Fibroblast of lung (primary cell): ENCODE results near the gene SLC25A24. TPM values are rescaled to one million over a fixed set of nuclear protein-coding genes. Genes with fewer than 3 reads are reported as not detected.

Source experiments
- DNase-seq, 2 donors: peaks; one replicate each; pipeline versions ENCODE4 v3.0.0 to v3.0.0-alpha.2; 2010; ENCODE audit warnings: low read depth in 2 of 2
- H2AFZ ChIP-seq: 2 replicates; pipeline ENCODE4 v1.5.1; 2012; ENCODE audit warnings: low read length, control low read depth, inconsistent platforms
- H3K27ac ChIP-seq: 2 replicates; pipeline ENCODE4 v1.5.1; 2011; ENCODE audit warnings: low read length, control low read depth; ENCODE audit not compliant: insufficient read depth
- H3K27me3 ChIP-seq: 2 replicates; pipeline ENCODE4 v1.5.1; 2011; ENCODE audit warnings: mild to moderate bottlenecking, low read length; ENCODE audit not compliant: control insufficient read depth, insufficient read depth
- H3K36me3 ChIP-seq: 2 replicates; pipeline ENCODE4 v1.5.1; 2011; ENCODE audit warnings: low read length; ENCODE audit not compliant: control insufficient read depth, insufficient read depth
- H3K4me1 ChIP-seq: 2 replicates; pipeline ENCODE4 v1.5.1; 2011; ENCODE audit warnings: low read length; ENCODE audit not compliant: control insufficient read depth, insufficient read depth; ENCODE audit errors: extremely low read depth
- H3K4me2 ChIP-seq: 2 replicates; pipeline ENCODE4 v1.5.1; 2011; ENCODE audit warnings: low read length, control low read depth; ENCODE audit not compliant: insufficient read depth; ENCODE audit errors: extremely low read depth
- H3K4me3 ChIP-seq, 4 experiments: fragments of 200-600 bp in 1 of 4; sonication (generic) in 1 of 4; replicated peaks in 1 of 4; 2 replicates each; pipeline ENCODE4 v1.5.1; 2011 to 2016; ENCODE audit warnings: low read length in 4 of 4, low read depth in 3 of 4, mild to moderate bottlenecking in 3 of 4, control low read depth in 2 of 4, inconsistent platforms in 1 of 4, mixed read lengths in 1 of 4; ENCODE audit not compliant: insufficient read depth in 1 of 4; ENCODE audit errors: control extremely low read depth in 1 of 4
- H3K79me2 ChIP-seq: 2 replicates; pipeline ENCODE4 v1.5.1; 2012; ENCODE audit warnings: mild to moderate bottlenecking, low read length, inconsistent platforms; ENCODE audit not compliant: control insufficient read depth, insufficient read depth
- H3K9ac ChIP-seq: 2 replicates; pipeline ENCODE4 v1.5.1; 2011; ENCODE audit warnings: mild to moderate bottlenecking, low read length, control low read depth; ENCODE audit not compliant: insufficient read depth
- H3K9me3 ChIP-seq: 2 replicates; pipeline ENCODE4 v1.5.1; 2012; ENCODE audit warnings: low read depth, low read length; ENCODE audit not compliant: control insufficient read depth, insufficient read depth
- H4K20me1 ChIP-seq: 2 replicates; pipeline ENCODE4 v1.5.1; 2011; ENCODE audit warnings: low read length; ENCODE audit not compliant: control insufficient read depth, insufficient read depth; ENCODE audit errors: extremely low read depth
- EZH2 ChIP-seq: IDR thresholded peaks from 2 replicates; pipeline ENCODE4 v1.5.1; 2012; ENCODE audit warnings: low read length, control low read depth, mild to moderate bottlenecking; ENCODE audit errors: missing control alignments
- polyA plus RNA-seq, 2 donors: library from polyadenylated mRNA; depleted of rRNA in 1 of 2; stranded (reverse) in 1 of 2; unstranded in 1 of 2; fragments of >200 nt; gene quantifications; 2 replicates each; pipeline ENCODE4 v1.2.1, GENCODE V29; 2011 to 2012; ENCODE audit warnings: missing spikeins in 1 of 2
- total RNA-seq: library from RNA; depleted of rRNA; stranded (reverse); fragments of >200 nt; gene quantifications from 2 replicates; pipeline ENCODE4 v1.2.1, GENCODE V29; 2014
- TF ChIP-seq, protein P1 (sequence below), 2 donors: IDR thresholded peaks in 1 of 2; conservative IDR thresholded peaks in 1 of 2; 1 replicate in 1 of 2; 2 replicates in 1 of 2; pipeline ENCODE4 v1.5.1; 2011 to 2012; ENCODE audit warnings: low read length in 2 of 2, control low read depth in 1 of 2, inconsistent platforms in 1 of 2, low read depth in 1 of 2, mild to moderate bottlenecking in 1 of 2

Gene SLC25A24
- total and polyA plus RNA-seq, 2 donors (not counting 1 experiment from before 2014, with no cell fraction given): 51.2 to 51.6 TPM

DNA sequence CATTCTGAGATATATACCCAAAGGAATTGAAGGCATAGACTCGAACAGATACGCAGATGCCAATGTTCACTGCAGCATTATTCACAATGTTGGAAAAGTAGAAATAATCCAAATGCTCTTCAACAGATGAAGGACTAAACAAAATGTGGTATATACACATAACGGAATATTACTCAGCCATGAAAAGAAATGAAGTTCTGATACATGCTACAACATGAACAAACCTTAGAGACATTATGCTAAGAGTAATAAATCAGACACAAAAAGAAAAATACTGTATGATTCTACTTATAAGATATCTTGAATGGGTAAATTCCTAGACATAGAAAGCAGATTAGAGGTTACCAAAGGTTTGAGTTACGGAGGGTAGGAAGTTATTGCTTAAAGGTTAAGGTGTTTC, 57.9 kb downstream of the SLC25A24 start:
- H3K4me2 ChIP-seq: no peak overlapping the region
- TF ChIP-seq EZH2: no peak
- no peak overlapping the region for H2AFZ ChIP-seq
- no peaks in the 10 kb centered on the region for H3K79me2 ChIP-seq
- no peak overlapping the region for H3K27ac ChIP-seq
- peaks cover 6% of the 10 kb centered on the region for H3K36me3 ChIP-seq
- H4K20me1 ChIP-seq: no peaks in the 10 kb centered on the region
- H3K27me3 ChIP-seq: no peaks in the 10 kb centered on the region
- no peak overlapping the region for H3K9ac ChIP-seq
- no peaks in the 10 kb centered on the region for H3K4me1 ChIP-seq
- DNase-seq: no peak
- no peak overlapping the region for H3K4me3 ChIP-seq
- no peaks in the 10 kb centered on the region for H3K9me3 ChIP-seq

DNA sequence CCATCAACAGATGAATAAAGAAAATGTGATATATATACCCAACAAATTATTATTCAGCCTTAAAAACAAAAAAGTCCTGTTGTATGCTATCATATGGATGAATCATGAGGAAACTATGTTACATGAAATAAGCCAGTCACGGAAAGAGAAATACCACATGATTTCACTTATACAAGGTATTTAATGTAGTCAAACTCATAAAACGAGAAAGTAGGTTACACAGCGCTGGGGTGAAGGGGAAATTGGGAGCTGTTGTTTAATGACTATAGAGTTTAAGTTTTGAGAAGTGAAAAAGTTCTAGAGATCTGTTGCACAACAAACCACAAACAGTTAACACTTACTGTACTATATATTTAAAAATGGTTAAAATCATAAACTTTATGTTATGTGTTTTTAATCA, 58.5 kb downstream of the SLC25A24 start:
- Histone ChIP-seq H3K9me3 (no peaks in the 10 kb centered on the region), H4K20me1 (no peaks in the 10 kb centered on the region), H3K9ac (no peak overlapping the region), H2AFZ (no peak overlapping the region), H3K4me1 (no peaks in the 10 kb centered on the region), H3K4me3 (no peak overlapping the region), H3K79me2 (no peaks in the 10 kb centered on the region), H3K27ac (no peak overlapping the region), H3K27me3 (no peaks in the 10 kb centered on the region), H3K4me2 (no peak overlapping the region), H3K36me3 (peaks cover 8% of the 10 kb centered on the region)
- peak; percentile 39 to 56 for DNase-seq
- TF ChIP-seq, protein P1, sequence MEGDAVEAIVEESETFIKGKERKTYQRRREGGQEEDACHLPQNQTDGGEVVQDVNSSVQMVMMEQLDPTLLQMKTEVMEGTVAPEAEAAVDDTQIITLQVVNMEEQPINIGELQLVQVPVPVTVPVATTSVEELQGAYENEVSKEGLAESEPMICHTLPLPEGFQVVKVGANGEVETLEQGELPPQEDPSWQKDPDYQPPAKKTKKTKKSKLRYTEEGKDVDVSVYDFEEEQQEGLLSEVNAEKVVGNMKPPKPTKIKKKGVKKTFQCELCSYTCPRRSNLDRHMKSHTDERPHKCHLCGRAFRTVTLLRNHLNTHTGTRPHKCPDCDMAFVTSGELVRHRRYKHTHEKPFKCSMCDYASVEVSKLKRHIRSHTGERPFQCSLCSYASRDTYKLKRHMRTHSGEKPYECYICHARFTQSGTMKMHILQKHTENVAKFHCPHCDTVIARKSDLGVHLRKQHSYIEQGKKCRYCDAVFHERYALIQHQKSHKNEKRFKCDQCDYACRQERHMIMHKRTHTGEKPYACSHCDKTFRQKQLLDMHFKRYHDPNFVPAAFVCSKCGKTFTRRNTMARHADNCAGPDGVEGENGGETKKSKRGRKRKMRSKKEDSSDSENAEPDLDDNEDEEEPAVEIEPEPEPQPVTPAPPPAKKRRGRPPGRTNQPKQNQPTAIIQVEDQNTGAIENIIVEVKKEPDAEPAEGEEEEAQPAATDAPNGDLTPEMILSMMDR (conservative IDR thresholded peaks at IDR 0.05 in 1 of 2, IDR thresholded peaks at IDR 0.05 in 1 of 2; ENCODE audit: low read depth in 1 of 2, low read length in 2 of 2): no peak

DNA sequence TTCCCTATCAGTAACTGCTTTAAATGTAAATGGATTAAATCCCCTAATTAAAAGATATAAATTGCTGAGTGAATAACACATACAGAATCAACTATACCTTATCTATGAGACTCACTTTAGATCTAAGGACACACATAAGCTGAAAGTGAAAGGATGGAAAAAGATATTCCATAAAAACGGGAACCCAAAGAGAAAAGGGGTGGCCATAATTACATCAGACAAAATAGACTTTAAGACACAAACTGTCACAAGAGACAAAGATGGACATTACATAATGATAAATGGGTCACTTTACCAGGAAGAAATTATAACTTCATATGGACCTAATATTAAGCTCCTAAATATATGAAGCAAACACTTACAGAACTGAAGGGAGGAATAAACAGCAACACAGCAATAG, 59.2 kb downstream of the SLC25A24 start:
- H2AFZ ChIP-seq: no peak overlapping the region
- H3K4me3 ChIP-seq: no peak overlapping the region
- H3K9me3 ChIP-seq: no peaks in the 10 kb centered on the region
- no peak for TF ChIP-seq EZH2
- TF ChIP-seq, protein P1 (conservative IDR thresholded peaks at IDR 0.05 in 1 of 2, IDR thresholded peaks at IDR 0.05 in 1 of 2; ENCODE audit: low read depth in 1 of 2, low read length in 2 of 2): no peak
- no peaks in the 10 kb centered on the region for H3K27me3 ChIP-seq
- H3K79me2 ChIP-seq: no peaks in the 10 kb centered on the region
- H3K4me1 ChIP-seq: no peaks in the 10 kb centered on the region
- H3K4me2 ChIP-seq: no peak overlapping the region
- no peaks in the 10 kb centered on the region for H4K20me1 ChIP-seq
- no peak for DNase-seq
- no peak overlapping the region for H3K27ac ChIP-seq
- H3K9ac ChIP-seq: no peak overlapping the region
- peaks cover 8% of the 10 kb centered on the region for H3K36me3 ChIP-seq
